Fibroblast of lung (primary cell): ENCODE data around the gene KLHL2.

Source experiments
- EZH2 ChIP-seq: IDR thresholded peaks from 2 replicates; pipeline ENCODE4 v1.5.1; 2012; ENCODE audit warnings: low read length, control low read depth, mild to moderate bottlenecking; ENCODE audit errors: missing control alignments
- TF ChIP-seq, protein P1 (sequence below), 2 donors: IDR thresholded peaks in 1 of 2; conservative IDR thresholded peaks in 1 of 2; 1 replicate in 1 of 2; 2 replicates in 1 of 2; pipeline ENCODE4 v1.5.1; 2011 to 2012; ENCODE audit warnings: low read length in 2 of 2, control low read depth in 1 of 2, inconsistent platforms in 1 of 2, low read depth in 1 of 2, mild to moderate bottlenecking in 1 of 2

DNA sequence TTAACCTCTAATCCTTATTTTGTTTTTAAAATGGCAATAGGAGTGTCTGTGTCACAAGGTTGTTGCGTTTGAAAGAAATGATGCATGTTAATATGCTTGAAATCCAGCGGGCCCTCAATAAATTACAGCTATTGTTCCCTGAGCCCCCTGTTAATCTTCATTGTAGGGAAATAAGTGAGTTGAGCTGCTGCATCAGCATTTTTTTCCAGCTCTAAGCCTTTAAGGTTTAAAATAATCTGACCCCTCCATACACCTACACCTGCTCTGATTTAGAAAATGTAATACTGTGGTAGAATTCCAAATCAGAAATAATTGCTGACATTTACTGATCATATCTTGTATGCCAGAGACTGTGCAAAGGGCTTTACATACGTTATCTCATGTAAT is 117.5 kb downstream of the KLHL2 start:
- TF ChIP-seq, protein P1, sequence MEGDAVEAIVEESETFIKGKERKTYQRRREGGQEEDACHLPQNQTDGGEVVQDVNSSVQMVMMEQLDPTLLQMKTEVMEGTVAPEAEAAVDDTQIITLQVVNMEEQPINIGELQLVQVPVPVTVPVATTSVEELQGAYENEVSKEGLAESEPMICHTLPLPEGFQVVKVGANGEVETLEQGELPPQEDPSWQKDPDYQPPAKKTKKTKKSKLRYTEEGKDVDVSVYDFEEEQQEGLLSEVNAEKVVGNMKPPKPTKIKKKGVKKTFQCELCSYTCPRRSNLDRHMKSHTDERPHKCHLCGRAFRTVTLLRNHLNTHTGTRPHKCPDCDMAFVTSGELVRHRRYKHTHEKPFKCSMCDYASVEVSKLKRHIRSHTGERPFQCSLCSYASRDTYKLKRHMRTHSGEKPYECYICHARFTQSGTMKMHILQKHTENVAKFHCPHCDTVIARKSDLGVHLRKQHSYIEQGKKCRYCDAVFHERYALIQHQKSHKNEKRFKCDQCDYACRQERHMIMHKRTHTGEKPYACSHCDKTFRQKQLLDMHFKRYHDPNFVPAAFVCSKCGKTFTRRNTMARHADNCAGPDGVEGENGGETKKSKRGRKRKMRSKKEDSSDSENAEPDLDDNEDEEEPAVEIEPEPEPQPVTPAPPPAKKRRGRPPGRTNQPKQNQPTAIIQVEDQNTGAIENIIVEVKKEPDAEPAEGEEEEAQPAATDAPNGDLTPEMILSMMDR (conservative IDR thresholded peaks at IDR 0.05 in 1 of 2, IDR thresholded peaks at IDR 0.05 in 1 of 2; ENCODE audit: low read depth in 1 of 2, low read length in 2 of 2) = no peak
- TF ChIP-seq EZH2 = no peak
